ENCODE data around the gene ZNF664. TPM values are rescaled to one million over a fixed set of nuclear protein-coding genes. Genes with fewer than 3 reads are reported as not detected.
A peak's percentile ranks its signal among the peaks of the same experiment; 100 is the strongest.

ZNF664 gene
- total and polyA plus RNA-seq, 9 of the 15 experiments (the other 6 are each of a cell fraction or from before 2014, with no cell fraction given): 3.3 to 101 (median 63.6) TPM

DNA sequence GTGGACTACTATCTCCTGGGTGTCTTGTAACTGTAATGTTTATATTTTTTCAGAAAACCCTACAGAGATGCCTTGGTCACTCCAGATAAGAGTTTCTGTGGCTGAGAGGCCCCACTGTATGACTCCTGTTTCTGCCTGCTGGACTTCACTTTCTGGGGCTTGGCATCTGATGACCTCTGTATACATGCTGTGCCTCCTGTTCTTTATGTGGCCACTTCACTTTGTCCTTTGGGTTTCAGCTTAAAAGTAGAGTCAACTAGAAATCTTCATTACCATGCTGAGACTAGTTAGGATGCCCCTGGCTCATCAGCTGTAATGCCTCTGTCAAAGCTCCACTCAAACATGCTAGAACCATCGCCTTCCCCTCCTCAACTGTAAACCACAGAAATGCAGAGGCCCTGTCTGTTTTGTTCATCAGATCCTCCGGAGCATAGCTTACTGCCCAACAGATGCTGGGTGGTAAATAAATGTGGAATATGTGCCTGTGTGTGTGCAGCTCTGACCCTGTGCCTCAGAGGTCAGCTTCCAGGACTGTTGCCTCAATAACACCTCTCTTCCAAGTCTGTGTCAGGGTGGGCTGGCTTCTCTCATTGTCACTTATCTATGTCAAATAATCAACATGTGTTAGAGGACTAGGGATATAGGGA lies 25.5 kb downstream of the ZNF664 start:
- WGBS (ENCODE audit: insufficient coverage, low coverage, missing lambda C conversion rate): 4% methylated on average over 2 of the region's 2 CpGs
- intact Hi-C loops (cut with micrococcal nuclease): loop anchor here (2.0 kb wide), 1 partner anchor 34 kb away; no protein-coding TSS in a partner anchor
- peak; percentile 89 for ATAC-seq
- TF ChIP-seq BMI1 (IDR thresholded peaks at IDR 0.05; ENCODE audit: low read length) (no peak), TCF7L2 (IDR thresholded peaks at IDR 0.05; ENCODE audit: low read depth, low read length) (no peak), NR2C1 (IDR thresholded peaks at IDR 0.05) (peak; percentile 38), NR2C1 (tag; IDR thresholded peaks at IDR 0.05) (peak; percentile 30; the same call in 1 of the 2 replicates), MIER1 (IDR thresholded peaks at IDR 0.05; ENCODE audit: low read depth) (peak; percentile 65; the same call in 1 of the 2 replicates), ZNF589 (CRISPR knock-in tag; IDR thresholded peaks at IDR 0.05; ENCODE audit: low read depth) (no peak; the same call in 1 of the 2 replicates), SIN3B (IDR thresholded peaks at IDR 0.05; ENCODE audit: low read depth) (no peak), PTRF (tag; IDR thresholded peaks at IDR 0.05) (no peak), PHF21A (IDR thresholded peaks at IDR 0.05; ENCODE audit: borderline replicate concordance, low read depth) (no peak), NFIC (IDR thresholded peaks at IDR 0.05) (no peak), NR4A1 (CRISPR knock-in tag; IDR thresholded peaks at IDR 0.05) (no peak), NR4A1 (tag; IDR thresholded peaks at IDR 0.05) (peak; percentile 43; the same call in 1 of the 2 replicates), COPS2 (conservative IDR thresholded peaks at IDR 0.05) (no peak), ZBTB8A (IDR thresholded peaks at IDR 0.05; ENCODE audit: partially characterized antibody) (no peak), RBM39 (optimal IDR thresholded peaks at IDR 0.05; ENCODE audit: low read depth, low read length) (no peak), RAD21 (CRISPR knock-in tag; conservative IDR thresholded peaks at IDR 0.05 in 1 of 2, IDR thresholded peaks at IDR 0.05 in 1 of 2) (no peak), FOSL1 (tag; conservative IDR thresholded peaks at IDR 0.05) (peak; percentile 51; the same call in 1 of the 2 replicates)
- TF ChIP-seq, protein P1, sequence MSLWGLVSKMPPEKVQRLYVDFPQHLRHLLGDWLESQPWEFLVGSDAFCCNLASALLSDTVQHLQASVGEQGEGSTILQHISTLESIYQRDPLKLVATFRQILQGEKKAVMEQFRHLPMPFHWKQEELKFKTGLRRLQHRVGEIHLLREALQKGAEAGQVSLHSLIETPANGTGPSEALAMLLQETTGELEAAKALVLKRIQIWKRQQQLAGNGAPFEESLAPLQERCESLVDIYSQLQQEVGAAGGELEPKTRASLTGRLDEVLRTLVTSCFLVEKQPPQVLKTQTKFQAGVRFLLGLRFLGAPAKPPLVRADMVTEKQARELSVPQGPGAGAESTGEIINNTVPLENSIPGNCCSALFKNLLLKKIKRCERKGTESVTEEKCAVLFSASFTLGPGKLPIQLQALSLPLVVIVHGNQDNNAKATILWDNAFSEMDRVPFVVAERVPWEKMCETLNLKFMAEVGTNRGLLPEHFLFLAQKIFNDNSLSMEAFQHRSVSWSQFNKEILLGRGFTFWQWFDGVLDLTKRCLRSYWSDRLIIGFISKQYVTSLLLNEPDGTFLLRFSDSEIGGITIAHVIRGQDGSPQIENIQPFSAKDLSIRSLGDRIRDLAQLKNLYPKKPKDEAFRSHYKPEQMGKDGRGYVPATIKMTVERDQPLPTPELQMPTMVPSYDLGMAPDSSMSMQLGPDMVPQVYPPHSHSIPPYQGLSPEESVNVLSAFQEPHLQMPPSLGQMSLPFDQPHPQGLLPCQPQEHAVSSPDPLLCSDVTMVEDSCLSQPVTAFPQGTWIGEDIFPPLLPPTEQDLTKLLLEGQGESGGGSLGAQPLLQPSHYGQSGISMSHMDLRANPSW (CRISPR knock-in tag; IDR thresholded peaks at IDR 0.05): 0 out of 2 replicates have a peak, but pooled peaks have one; percentile 36
- TF ChIP-seq, protein P2, sequence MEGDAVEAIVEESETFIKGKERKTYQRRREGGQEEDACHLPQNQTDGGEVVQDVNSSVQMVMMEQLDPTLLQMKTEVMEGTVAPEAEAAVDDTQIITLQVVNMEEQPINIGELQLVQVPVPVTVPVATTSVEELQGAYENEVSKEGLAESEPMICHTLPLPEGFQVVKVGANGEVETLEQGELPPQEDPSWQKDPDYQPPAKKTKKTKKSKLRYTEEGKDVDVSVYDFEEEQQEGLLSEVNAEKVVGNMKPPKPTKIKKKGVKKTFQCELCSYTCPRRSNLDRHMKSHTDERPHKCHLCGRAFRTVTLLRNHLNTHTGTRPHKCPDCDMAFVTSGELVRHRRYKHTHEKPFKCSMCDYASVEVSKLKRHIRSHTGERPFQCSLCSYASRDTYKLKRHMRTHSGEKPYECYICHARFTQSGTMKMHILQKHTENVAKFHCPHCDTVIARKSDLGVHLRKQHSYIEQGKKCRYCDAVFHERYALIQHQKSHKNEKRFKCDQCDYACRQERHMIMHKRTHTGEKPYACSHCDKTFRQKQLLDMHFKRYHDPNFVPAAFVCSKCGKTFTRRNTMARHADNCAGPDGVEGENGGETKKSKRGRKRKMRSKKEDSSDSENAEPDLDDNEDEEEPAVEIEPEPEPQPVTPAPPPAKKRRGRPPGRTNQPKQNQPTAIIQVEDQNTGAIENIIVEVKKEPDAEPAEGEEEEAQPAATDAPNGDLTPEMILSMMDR (IDR thresholded peaks at IDR 0.05 in 2 of 3, conservative IDR thresholded peaks at IDR 0.05 in 1 of 3; ENCODE audit: insufficient read depth in 2 of 3, low read depth in 1 of 3, low read length in 3 of 3): no peak

More for the DNA sequence above, 25.5 kb downstream of the ZNF664 start:
- H3K27me3 ChIP-seq (ENCODE audit: control insufficient read depth in 2 of 2, insufficient read depth in 2 of 2, low read length in 2 of 2): no peaks in the 10 kb centered on the region
- POLR2A ChIA-PET: interaction anchor here (0.7 to 1.6 kb wide), 3 partner anchors 8 to 22 kb away, joined by 3 to 7 read pairs (median 5); no protein-coding TSS in a partner anchor
- peak overlapping the region; percentile 39 to 40; a peak in 3 of 4 replicates for H3K9ac ChIP-seq (ENCODE audit: insufficient read depth in 1 of 2, low read depth in 2 of 2, low read length in 2 of 2)
- H3K36me3 ChIP-seq (ENCODE audit: control insufficient read depth, insufficient read depth, low read length): peaks cover 43% of the 10 kb centered on the region; the same call in 2 of the 3 replicates
- no peak overlapping the region for H3K4me3 ChIP-seq
- H4K20me1 ChIP-seq (replicated peaks; ENCODE audit: control insufficient read depth, insufficient read depth, low read length): no peaks in the 10 kb centered on the region
- H3K4me1 ChIP-seq (replicated peaks in 1 of 2; ENCODE audit: control insufficient read depth in 2 of 2, insufficient read depth in 2 of 2, low read length in 2 of 2): peaks cover 23 to 60% of the 10 kb centered on the region in 2 experiments
- peak overlapping the region; percentile 13; the same call in 1 of the 2 replicates for H2AFZ ChIP-seq (ENCODE audit: low read depth, low read length)
- peaks cover 46% of the 10 kb centered on the region for H3K79me2 ChIP-seq (ENCODE audit: control insufficient read depth, insufficient read depth, low read length)
- peak overlapping the region; percentile 67 for H3K27ac ChIP-seq (ENCODE audit: extremely low read depth, low read depth, low read length)
- FAIRE-seq (peak; percentile 86), DNase-seq (ENCODE audit: extremely low read depth in 1 of 4, low spot score in 3 of 4) (peak; percentile 67 to 79 (median 72))
- peaks cover 6% of the 10 kb centered on the region for H3K9me1 ChIP-seq (ENCODE audit: control insufficient read depth, insufficient read depth, low read length)
- CTCF ChIA-PET (ENCODE audit: low intra/inter-chr PET ratio): no interaction called here
- BruUV-seq (replicated peaks): no TSS peak
- H3K4me2 ChIP-seq (ENCODE audit: insufficient read depth, low read length): peak overlapping the region; percentile 66
- in situ Hi-C loops (cut with MboI): no loop called here
- H3K9me3 ChIP-seq (replicated peaks; ENCODE audit: control insufficient read depth, insufficient read depth, low read depth, low read length): no peaks in the 10 kb centered on the region
